ENCODE results near the gene ZSCAN29.
"Not testable (repeated sequence)": the region's sequence is repeated elsewhere in the genome, so short reads cannot be mapped to it uniquely, and the experiment has no call there.

Gene ZSCAN29

GRCh38 chr15:43370975-43371974 is at the start of gene ZSCAN29, which contains the start of gene TUBGCP4:
ZSCAN29 (minus strand) TSS chr15:43371043; CDS start chr15:43369913, 1,130 bp downstream.
TUBGCP4 (plus strand) TSS chr15:43371101; CDS start chr15:43371355, 254 bp downstream.
- DNase-seq = peak; percentile 63

GRCh38 chr15:43420435-43420834 is 49.6 kb upstream of the ZSCAN29 start:
- DNase-seq = no peak

GRCh38 chr15:43414196-43414595 is 43.4 kb upstream of the ZSCAN29 start:
- DNase-seq = no peak

DNA sequence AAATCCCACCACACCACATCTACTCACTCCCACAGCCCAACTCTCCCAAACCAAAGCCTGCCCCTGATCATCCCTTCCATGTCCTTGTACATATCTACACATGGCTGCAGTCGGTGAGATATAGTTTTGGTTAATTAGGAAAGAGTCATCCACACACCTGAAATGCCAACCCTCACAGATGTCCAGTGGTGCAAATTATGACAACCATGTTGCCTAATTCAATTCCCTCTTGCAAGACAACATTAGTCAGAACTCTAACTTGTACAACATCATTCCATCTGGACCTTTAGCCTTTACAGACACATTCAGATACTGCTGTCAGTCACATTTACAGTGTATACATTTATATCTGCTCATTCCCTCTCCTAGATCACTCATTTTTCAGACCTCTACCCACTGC is 41.3 kb upstream of the ZSCAN29 start:
- DNase-seq = no peak

GRCh38 chr15:43410572-43411214 is 39.9 kb upstream of the ZSCAN29 start:
- no peak for DNase-seq

- DNase-seq = no peak
Observed at GRCh38 chr15:43408789-43409188, 37.9 kb upstream of the ZSCAN29 start.

GRCh38 chr15:43406808-43407207 is 36.0 kb upstream of the ZSCAN29 start:
- no peak for DNase-seq

GRCh38 chr15:43406189-43406588 is 35.3 kb upstream of the ZSCAN29 start:
- no peak for DNase-seq

DNA sequence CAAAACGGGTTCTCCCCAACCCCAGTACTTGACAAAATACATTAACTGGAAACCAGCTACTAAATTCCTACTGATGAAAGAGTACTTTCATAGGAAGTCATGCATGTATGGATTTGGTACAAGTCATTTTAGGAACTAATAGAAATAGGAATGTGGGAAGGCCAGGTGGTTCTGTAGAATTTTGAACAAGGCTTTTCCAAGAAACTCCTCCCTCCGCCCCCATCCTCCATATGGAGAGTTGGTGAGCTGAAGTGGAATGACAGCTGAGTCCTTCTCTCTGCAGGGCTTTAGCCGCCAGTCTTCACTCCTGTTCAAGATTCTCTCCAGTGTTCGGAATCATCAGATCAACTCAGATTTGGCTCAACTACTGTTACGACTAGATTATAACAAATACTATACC is 33.3 kb upstream of the ZSCAN29 start:
- DNase-seq = no peak

GRCh38 chr15:43403616-43404015 is 32.8 kb upstream of the ZSCAN29 start:
- DNase-seq = no peak

DNA sequence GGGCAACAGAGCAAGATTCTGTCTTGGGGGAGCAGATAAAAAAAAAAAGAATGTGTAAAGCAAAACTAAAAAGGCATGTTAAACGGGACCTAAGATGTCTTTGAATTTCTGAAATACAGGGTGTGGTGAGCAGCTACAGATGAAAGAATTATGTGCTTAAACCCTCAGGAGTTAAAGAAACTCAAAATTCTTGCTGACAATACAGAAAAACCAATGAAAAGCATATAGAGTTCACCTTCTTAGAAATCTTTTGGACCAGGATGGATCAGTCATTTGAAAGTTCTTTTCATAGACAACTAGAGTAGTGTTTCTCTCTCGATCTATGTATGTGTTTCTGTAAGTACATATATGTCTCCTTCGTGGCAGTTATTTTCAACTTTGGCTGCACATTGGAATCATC is 31.4 kb upstream of the ZSCAN29 start:
- DNase-seq = no peak

GRCh38 chr15:43393592-43393991 is 22.7 kb upstream of the ZSCAN29 start:
- not testable (repeated sequence) for DNase-seq

DNA sequence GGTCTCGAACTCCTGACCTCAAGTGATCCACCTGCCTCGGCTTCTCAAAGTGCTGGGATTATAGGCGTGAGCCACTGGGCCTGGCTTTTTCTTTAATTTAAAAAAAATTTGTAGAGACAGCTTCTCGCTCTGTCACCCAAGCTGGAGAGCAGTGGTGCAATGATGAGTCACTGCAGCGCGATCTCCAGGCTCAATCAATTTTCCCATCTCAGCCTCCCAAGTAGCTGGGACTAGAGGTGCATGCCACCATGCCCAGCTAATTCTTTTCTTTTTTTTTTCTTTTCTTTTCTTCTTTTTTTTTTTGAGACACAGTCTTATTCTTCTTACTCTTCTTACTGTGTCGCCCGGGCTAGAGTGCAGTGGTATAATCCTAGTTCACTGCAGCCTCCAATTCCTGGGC is 19.9 kb upstream of the ZSCAN29 start:
- no peak for DNase-seq

DNA sequence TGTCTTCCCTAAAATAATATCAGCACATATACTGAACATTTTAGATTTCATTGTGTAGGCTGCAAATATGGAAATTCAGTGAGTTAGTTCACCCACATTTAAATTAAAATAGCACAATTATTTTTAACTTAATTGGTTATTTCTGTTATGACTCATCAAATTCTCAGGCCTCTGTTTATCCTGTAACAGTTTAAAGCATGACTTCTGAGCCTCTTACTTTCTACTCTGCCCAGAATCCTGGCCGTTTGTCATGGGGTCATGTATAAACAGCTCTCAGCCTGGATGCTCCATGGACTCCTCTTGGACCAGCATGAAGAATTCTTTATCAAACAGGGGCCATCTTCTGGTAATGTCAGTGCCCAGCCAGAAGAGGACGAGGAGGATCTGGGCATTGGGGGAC is 12.2 kb upstream of the ZSCAN29 start:
- no peak for DNase-seq

DNA sequence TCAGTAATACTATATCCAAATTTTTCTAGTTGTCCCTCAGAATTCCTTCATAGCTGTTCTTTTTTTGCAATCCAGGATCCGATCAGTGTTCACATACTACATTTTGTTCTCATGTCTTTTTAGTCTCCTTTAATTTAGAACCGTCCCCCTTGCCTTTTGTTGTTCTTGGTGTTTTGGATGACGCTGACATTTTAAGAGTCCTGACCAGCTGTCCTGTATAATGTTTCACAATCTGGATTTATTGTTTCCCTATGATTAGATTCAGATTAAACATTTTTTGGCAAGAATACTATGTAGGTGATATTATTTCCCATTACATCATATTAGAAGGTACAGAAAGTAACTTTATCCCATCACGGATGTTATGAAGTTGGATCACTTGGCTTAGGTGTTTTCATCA is 11.5 kb upstream of the ZSCAN29 start:
- DNase-seq = no peak

GRCh38 chr15:43378601-43379000 is 7.8 kb upstream of the ZSCAN29 start:
- DNase-seq = no peak

DNA sequence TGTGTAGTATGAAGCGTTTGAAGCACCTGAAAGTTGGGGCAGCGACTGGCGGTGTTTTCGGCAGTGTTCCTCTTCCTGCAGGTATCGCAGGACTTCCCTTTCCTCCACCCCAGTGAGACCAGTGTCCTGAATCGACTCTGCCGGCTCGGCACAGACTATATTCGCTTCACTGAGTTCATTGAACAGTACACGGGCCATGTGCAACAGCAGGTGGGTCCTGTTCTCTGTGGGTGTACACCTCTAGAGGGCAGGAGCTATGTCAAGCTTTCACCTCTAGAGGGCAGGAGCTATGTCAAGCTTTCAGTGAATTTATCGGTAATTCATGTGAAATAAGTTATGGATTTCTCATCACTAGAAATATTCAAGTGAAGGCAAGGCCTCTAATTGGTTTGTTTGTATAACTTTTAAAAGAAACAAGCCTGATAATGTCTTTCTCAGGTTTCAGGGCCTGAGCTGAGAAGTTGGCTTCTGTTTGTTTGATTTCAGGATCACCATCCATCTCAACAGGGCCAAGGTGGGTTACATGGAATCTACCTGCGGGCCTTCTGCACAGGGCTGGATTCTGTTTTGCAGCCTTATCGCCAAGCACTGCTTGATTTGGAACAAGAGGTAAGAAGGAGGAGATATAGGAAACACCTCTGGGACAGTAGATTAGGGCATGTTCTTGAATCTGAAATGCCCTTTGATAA is 5.3 kb upstream of the ZSCAN29 start:
- DNase-seq = no peak

DNA sequence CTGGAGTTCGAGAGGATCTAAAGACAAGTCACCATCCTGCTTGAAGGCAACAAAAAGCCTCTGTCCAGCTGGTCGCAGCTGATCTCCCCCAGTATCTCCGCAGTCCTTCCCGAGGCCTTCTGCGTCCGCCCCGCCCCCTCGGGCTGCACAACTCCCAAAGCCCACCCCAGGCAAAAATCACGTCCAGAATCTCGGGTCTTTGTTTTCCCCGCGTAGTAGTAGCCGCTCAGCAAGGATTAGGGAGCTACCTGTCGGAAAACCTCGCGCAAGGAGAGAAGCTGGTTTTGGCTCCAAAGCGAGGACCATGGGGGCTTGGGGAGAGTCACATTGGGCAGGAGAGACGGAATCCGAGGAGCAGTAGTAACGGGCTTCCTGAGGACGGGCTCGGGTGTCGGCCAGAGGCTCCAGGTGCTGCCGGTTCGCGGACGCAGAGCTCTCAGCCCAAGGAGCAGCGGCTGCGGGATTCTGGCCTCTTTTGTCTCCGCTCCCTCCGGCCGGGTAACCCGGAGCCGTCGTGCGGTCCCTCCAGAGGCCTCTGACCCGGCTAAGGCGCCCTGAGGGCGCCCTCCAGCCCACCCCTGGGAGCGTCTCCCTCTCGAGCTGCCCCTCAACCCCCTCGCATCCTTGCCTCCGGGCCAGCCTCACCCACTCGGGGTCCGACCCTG is 401 bp downstream of the ZSCAN29 start:
- DNase-seq = no peak

DNA sequence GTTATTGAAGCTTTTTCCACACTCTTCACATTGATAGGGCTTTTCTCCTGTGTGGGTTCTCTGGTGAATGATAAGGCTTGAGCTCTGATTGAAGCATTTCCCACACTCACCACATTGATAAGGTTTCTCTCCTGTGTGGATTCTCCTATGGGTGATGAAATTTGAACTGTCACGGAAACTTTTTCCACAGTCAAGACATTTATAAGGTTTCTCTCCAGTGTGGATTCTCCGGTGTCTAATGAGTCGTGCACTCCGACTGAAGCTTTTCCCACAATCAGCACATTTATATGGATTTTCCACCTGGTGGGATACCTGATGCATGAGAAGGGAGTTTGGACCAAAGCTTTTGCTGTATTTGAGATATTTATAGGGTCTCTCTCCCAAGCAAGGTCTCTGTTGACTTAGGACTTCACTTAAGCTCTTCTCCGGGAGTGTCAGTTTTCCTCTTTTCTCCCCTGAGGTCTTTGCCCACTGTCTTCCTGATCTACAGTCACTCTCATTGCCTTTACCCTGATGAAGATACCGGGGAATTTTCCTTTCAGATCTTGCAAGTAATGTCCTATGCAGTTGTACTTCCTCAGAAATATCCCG is 9.4 kb downstream of the ZSCAN29 start:
- no peak for DNase-seq

DNA sequence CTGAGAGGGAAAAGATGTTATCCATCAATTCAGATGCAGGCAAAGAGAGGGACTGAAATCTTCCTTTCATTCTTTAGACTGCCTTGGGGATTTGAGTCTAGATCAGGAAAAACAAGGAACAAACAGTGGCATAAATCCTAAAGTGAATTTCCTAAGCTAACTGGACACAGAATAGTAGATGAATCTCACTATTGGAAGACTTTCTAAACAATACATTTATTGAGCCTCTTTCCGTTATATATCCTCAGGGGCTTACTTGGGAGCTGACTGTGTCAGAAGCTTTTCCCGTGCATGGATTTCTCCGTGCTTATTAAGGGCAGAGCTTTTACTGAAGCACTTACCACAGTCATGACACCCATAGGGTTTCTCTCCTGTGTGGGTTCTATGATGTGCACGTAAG is 10.0 kb downstream of the ZSCAN29 start:
- no peak for DNase-seq

GRCh38 chr15:43352693-43353382 is 18.0 kb downstream of the ZSCAN29 start:
- no peak for DNase-seq

- no peak for DNase-seq
Observed at GRCh38 chr15:43347114-43347513, 23.7 kb downstream of the ZSCAN29 start.
